HepG2 (cell line): ENCODE results near the gene LHPP.

ENCODE experiments used
- ADNP ChIP-seq: sonication (generic); formaldehyde crosslinking; IDR thresholded peaks from 2 replicates; pipeline ENCODE4 v1.4.0; 2020; ENCODE audit warnings: missing genetic modification reagents
- ATF7 ChIP-seq, 2 experiments: fragments of 450-650 bp in 1 of 2; sonication (generic) in 1 of 2; formaldehyde crosslinking in 1 of 2; IDR thresholded peaks; 2 replicates each; pipeline versions ENCODE4 v1.4.0 to v1.6.1; 2016 to 2020; ENCODE audit warnings: antibody characterized with exemption in 1 of 2, mild to moderate bottlenecking in 1 of 2, missing genetic modification reagents in 1 of 2
- CTCF ChIP-seq: sonication (generic); formaldehyde crosslinking; IDR thresholded peaks from 2 replicates; pipeline ENCODE4 v1.5.0; 2020; ENCODE audit warnings: mild to moderate bottlenecking, missing genetic modification reagents, moderate library complexity
- DRAP1 ChIP-seq: IDR thresholded peaks from 2 replicates; pipeline ENCODE4 v1.6.1; 2016; ENCODE audit warnings: missing genetic modification reagents, missing compliant biosample characterization
- GTF2F1 ChIP-seq: fragments of 150-350 bp; IDR thresholded peaks from 2 replicates; pipeline ENCODE4 v1.6.1; 2014; ENCODE audit warnings: low read length
- NR1H2 ChIP-seq: sonication (generic); formaldehyde crosslinking; IDR thresholded peaks from 2 replicates; pipeline ENCODE4 v1.8.1; 2022; ENCODE audit warnings: low read depth, missing genetic modification reagents, borderline replicate concordance
- POLR2AphosphoS5 ChIP-seq: IDR thresholded peaks from 2 replicates; pipeline ENCODE4 v1.6.1; 2012; ENCODE audit warnings: low read depth, low read length
- RBAK ChIP-seq: sonication (generic); formaldehyde crosslinking; IDR thresholded peaks from 2 replicates; pipeline ENCODE4 v1.5.1; 2020; ENCODE audit warnings: mild to moderate bottlenecking, missing genetic modification reagents
- USF2 ChIP-seq, 2 experiments: sonication (generic) in 1 of 2; formaldehyde crosslinking in 1 of 2; IDR thresholded peaks; 2 replicates each; pipeline versions ENCODE4 v1.5.1 to v1.6.1; 2011 to 2020; ENCODE audit warnings: borderline replicate concordance in 1 of 2, low read depth in 1 of 2, low read length in 1 of 2, mild to moderate bottlenecking in 1 of 2, missing genetic modification reagents in 1 of 2, moderate library complexity in 1 of 2
- XRCC5 ChIP-seq: fragments of 200-400 bp; formaldehyde crosslinking; optimal IDR thresholded peaks from 2 replicates; pipeline ENCODE3; 2017; ENCODE audit warnings: mild to moderate bottlenecking, low read length
- ZBTB8A ChIP-seq: sonication (generic); formaldehyde crosslinking; IDR thresholded peaks from 2 replicates; pipeline ENCODE4 v1.4.0; 2020; ENCODE audit warnings: mild to moderate bottlenecking, low read depth, missing genetic modification reagents, borderline replicate concordance
- ZNF143 ChIP-seq: sonication (generic); formaldehyde crosslinking; IDR thresholded peaks from 2 replicates; pipeline ENCODE4 v1.4.0; 2020; ENCODE audit warnings: missing genetic modification reagents

- TF ChIP-seq ZBTB8A: no peak
- TF ChIP-seq XRCC5: no peak
- TF ChIP-seq ZNF143 (CRISPR knock-in tag): no peak
- TF ChIP-seq ADNP: no peak
- TF ChIP-seq GTF2F1: no peak
- TF ChIP-seq DRAP1 (CRISPR knock-in tag): no peak
- no peak for TF ChIP-seq NR1H2 (CRISPR knock-in tag)
- TF ChIP-seq ATF7 (IDR thresholded peaks at IDR 0.05): no peak
- TF ChIP-seq ATF7 (CRISPR knock-in tag; IDR thresholded peaks at IDR 0.05): no peak
- TF ChIP-seq USF2 (IDR thresholded peaks at IDR 0.05; ENCODE audit: low read depth, low read length): no peak
- no peak for TF ChIP-seq USF2 (CRISPR knock-in tag; IDR thresholded peaks at IDR 0.05; ENCODE audit: borderline replicate concordance)
- no peak for TF ChIP-seq CTCF (CRISPR knock-in tag)
- TF ChIP-seq POLR2AphosphoS5: no peak
- no peak for TF ChIP-seq RBAK (CRISPR knock-in tag)
These were observed 127.3 kb downstream of the LHPP start for GRCh38 chr10:124588736-124589490.
